ENCODE measurements around the gene SLC22A4.

The SLC22A4 gene

GRCh38 chr5:132322266-132322665 is 28.1 kb downstream of the SLC22A4 start:
- DNase-seq (ENCODE audit: low read depth, low spot score), result peak; percentile 20
- Histone ChIP-seq H3K4me1 (ENCODE audit: control insufficient read depth, insufficient read depth, low read length) (peaks cover 5% of the 10 kb centered on the region; the same call in 1 of the 2 replicates), H3K9me3 (ENCODE audit: control insufficient read depth, insufficient read depth, low read length) (no peaks in the 10 kb centered on the region), H3K27ac (ENCODE audit: low read length) (no peak overlapping the region), H3K4me3 (ENCODE audit: low read length) (no peak overlapping the region), H3K36me3 (ENCODE audit: control insufficient read depth, insufficient read depth, low read length) (no peaks in the 10 kb centered on the region), H3K27me3 (ENCODE audit: control insufficient read depth, insufficient read depth, low read length) (no peaks in the 10 kb centered on the region)
- no CpG with 5 or more reads among the region's 11 CpGs for WGBS (ENCODE audit: insufficient coverage, insufficient read length)

- Histone ChIP-seq H3K27ac (ENCODE audit: low read length) (no peak overlapping the region), H3K27me3 (ENCODE audit: control insufficient read depth, insufficient read depth, low read length) (no peaks in the 10 kb centered on the region), H3K4me1 (ENCODE audit: control insufficient read depth, insufficient read depth, low read length) (peaks cover 5% of the 10 kb centered on the region; the same call in 1 of the 2 replicates), H3K36me3 (ENCODE audit: control insufficient read depth, insufficient read depth, low read length) (no peaks in the 10 kb centered on the region), H3K9me3 (ENCODE audit: control insufficient read depth, insufficient read depth, low read length) (no peaks in the 10 kb centered on the region), H3K4me3 (ENCODE audit: low read length) (no peak overlapping the region)
- no CpG with 5 or more reads among the region's 5 CpGs for WGBS (ENCODE audit: insufficient coverage, insufficient read length)
- no peak for DNase-seq (ENCODE audit: low read depth, low spot score)
Measured at GRCh38 chr5:132323202-132323601, 29.0 kb downstream of the SLC22A4 start.

GRCh38 chr5:132325691-132326090 is 31.5 kb downstream of the SLC22A4 start:
- Histone ChIP-seq H3K36me3 (ENCODE audit: control insufficient read depth, insufficient read depth, low read length) (no peaks in the 10 kb centered on the region), H3K4me3 (ENCODE audit: low read length) (no peak overlapping the region), H3K9me3 (ENCODE audit: control insufficient read depth, insufficient read depth, low read length) (no peaks in the 10 kb centered on the region), H3K4me1 (ENCODE audit: control insufficient read depth, insufficient read depth, low read length) (peaks cover 5% of the 10 kb centered on the region; the same call in 1 of the 2 replicates), H3K27ac (ENCODE audit: low read length) (no peak overlapping the region), H3K27me3 (ENCODE audit: control insufficient read depth, insufficient read depth, low read length) (no peaks in the 10 kb centered on the region)
- no CpG with 5 or more reads among the region's 4 CpGs for WGBS (ENCODE audit: insufficient coverage, insufficient read length)
- DNase-seq (ENCODE audit: low read depth, low spot score), result no peak

GRCh38 chr5:132327252-132327955 is 33.2 kb downstream of the SLC22A4 start:
- Histone ChIP-seq H3K27me3 (ENCODE audit: control insufficient read depth, insufficient read depth, low read length) (no peaks in the 10 kb centered on the region), H3K27ac (ENCODE audit: low read length) (no peak overlapping the region), H3K9me3 (ENCODE audit: control insufficient read depth, insufficient read depth, low read length) (no peaks in the 10 kb centered on the region), H3K4me1 (ENCODE audit: control insufficient read depth, insufficient read depth, low read length) (0 out of 2 replicates have a peak, but pooled peaks cover 2% of the 10 kb centered on the region), H3K4me3 (ENCODE audit: low read length) (no peak overlapping the region), H3K36me3 (ENCODE audit: control insufficient read depth, insufficient read depth, low read length) (no peaks in the 10 kb centered on the region)
- DNase-seq (ENCODE audit: low read depth, low spot score), result no peak
- WGBS (ENCODE audit: insufficient coverage, insufficient read length), result no CpG with 5 or more reads among the region's 2 CpGs

- no peak for DNase-seq (ENCODE audit: low read depth, low spot score)
- no CpG with 5 or more reads among the region's 3 CpGs for WGBS (ENCODE audit: insufficient coverage, insufficient read length)
- no peak overlapping the region for H3K27ac ChIP-seq (ENCODE audit: low read length)
Measured at GRCh38 chr5:132334812-132335211, 40.6 kb downstream of the SLC22A4 start.

GRCh38 chr5:132335402-132335801 is 41.2 kb downstream of the SLC22A4 start:
- Histone ChIP-seq H3K27ac (ENCODE audit: low read length) (no peak overlapping the region), H3K4me1 (ENCODE audit: control insufficient read depth, insufficient read depth, low read length) (no peaks in the 10 kb centered on the region), H3K36me3 (ENCODE audit: control insufficient read depth, insufficient read depth, low read length) (no peaks in the 10 kb centered on the region), H3K4me3 (ENCODE audit: low read length) (no peak overlapping the region), H3K9me3 (ENCODE audit: control insufficient read depth, insufficient read depth, low read length) (no peaks in the 10 kb centered on the region), H3K27me3 (ENCODE audit: control insufficient read depth, insufficient read depth, low read length) (no peaks in the 10 kb centered on the region)
- DNase-seq (ENCODE audit: low read depth, low spot score), result no peak

More at GRCh38 chr5:132334812-132335211, 40.6 kb downstream of the SLC22A4 start:
- no peak overlapping the region for H3K4me3 ChIP-seq (ENCODE audit: low read length)
- H3K36me3 ChIP-seq (ENCODE audit: control insufficient read depth, insufficient read depth, low read length), result no peaks in the 10 kb centered on the region
- no peaks in the 10 kb centered on the region for H3K27me3 ChIP-seq (ENCODE audit: control insufficient read depth, insufficient read depth, low read length)
- H3K4me1 ChIP-seq (ENCODE audit: control insufficient read depth, insufficient read depth, low read length), result no peaks in the 10 kb centered on the region
- H3K9me3 ChIP-seq (ENCODE audit: control insufficient read depth, insufficient read depth, low read length), result no peaks in the 10 kb centered on the region

GRCh38 chr5:132339502-132339901 is 45.3 kb downstream of the SLC22A4 start:
- Histone ChIP-seq H3K27ac (ENCODE audit: low read length) (no peak overlapping the region), H3K4me3 (ENCODE audit: low read length) (no peak overlapping the region), H3K36me3 (ENCODE audit: control insufficient read depth, insufficient read depth, low read length) (no peaks in the 10 kb centered on the region), H3K9me3 (ENCODE audit: control insufficient read depth, insufficient read depth, low read length) (no peaks in the 10 kb centered on the region), H3K27me3 (ENCODE audit: control insufficient read depth, insufficient read depth, low read length) (no peaks in the 10 kb centered on the region), H3K4me1 (ENCODE audit: control insufficient read depth, insufficient read depth, low read length) (no peaks in the 10 kb centered on the region)
- no peak for DNase-seq (ENCODE audit: low read depth, low spot score)

- Histone ChIP-seq H3K4me3 (ENCODE audit: low read length) (no peak overlapping the region), H3K4me1 (ENCODE audit: control insufficient read depth, insufficient read depth, low read length) (no peaks in the 10 kb centered on the region), H3K27me3 (ENCODE audit: control insufficient read depth, insufficient read depth, low read length) (no peaks in the 10 kb centered on the region), H3K36me3 (ENCODE audit: control insufficient read depth, insufficient read depth, low read length) (no peaks in the 10 kb centered on the region), H3K9me3 (ENCODE audit: control insufficient read depth, insufficient read depth, low read length) (no peaks in the 10 kb centered on the region), H3K27ac (ENCODE audit: low read length) (no peak overlapping the region)
- no CpG with 5 or more reads among the region's 5 CpGs for WGBS (ENCODE audit: insufficient coverage, insufficient read length)
- DNase-seq (ENCODE audit: low read depth, low spot score), result no peak
Measured at GRCh38 chr5:132342291-132343180, 48.3 kb downstream of the SLC22A4 start.

- WGBS (ENCODE audit: insufficient coverage, insufficient read length), result no CpG with 5 or more reads among the region's 5 CpGs
- no peaks in the 10 kb centered on the region for H3K27me3 ChIP-seq (ENCODE audit: control insufficient read depth, insufficient read depth, low read length)
- H3K4me1 ChIP-seq (ENCODE audit: control insufficient read depth, insufficient read depth, low read length), result no peaks in the 10 kb centered on the region
- 0 out of 2 replicates have a peak, but pooled peaks cover 4% of the 10 kb centered on the region for H3K36me3 ChIP-seq (ENCODE audit: control insufficient read depth, insufficient read depth, low read length)
- H3K9me3 ChIP-seq (ENCODE audit: control insufficient read depth, insufficient read depth, low read length), result no peaks in the 10 kb centered on the region
- DNase-seq (ENCODE audit: low read depth, low spot score), result no peak
- no peak overlapping the region for H3K4me3 ChIP-seq (ENCODE audit: low read length)
- H3K27ac ChIP-seq (ENCODE audit: low read length), result no peak overlapping the region
Measured at GRCh38 chr5:132344775-132345514, 50.8 kb downstream of the SLC22A4 start.

GRCh38 chr5:132353486-132353995 is 59.3 kb downstream of the SLC22A4 start:
- Histone ChIP-seq H3K4me3 (ENCODE audit: low read length) (no peak overlapping the region), H3K9me3 (ENCODE audit: control insufficient read depth, insufficient read depth, low read length) (no peaks in the 10 kb centered on the region), H3K36me3 (ENCODE audit: control insufficient read depth, insufficient read depth, low read length) (0 out of 2 replicates have a peak, but pooled peaks cover 4% of the 10 kb centered on the region), H3K27ac (ENCODE audit: low read length) (no peak overlapping the region), H3K27me3 (ENCODE audit: control insufficient read depth, insufficient read depth, low read length) (no peaks in the 10 kb centered on the region), H3K4me1 (ENCODE audit: control insufficient read depth, insufficient read depth, low read length) (peaks cover 3% of the 10 kb centered on the region; the same call in 1 of the 2 replicates)
- no peak for DNase-seq (ENCODE audit: low read depth, low spot score)
- WGBS (ENCODE audit: insufficient coverage, insufficient read length), result no CpG with 5 or more reads among the region's 1 CpG

Measured in iPS DF 6.9 (cell line).